ENCODE measurements around the gene DRICH1.
"Not testable (repeated sequence)": the region's sequence is repeated elsewhere in the genome, so short reads cannot be mapped to it uniquely, and the experiment has no call there.

DRICH1 gene

GRCh38 chr22:23598805-23599518, 33.2 kb downstream of the DRICH1 start:
- DNase-seq (ENCODE audit: low read depth), result no peak

GRCh38 chr22:23597576-23598268, 34.4 kb downstream of the DRICH1 start:
- DNase-seq (ENCODE audit: low read depth), result not testable (repeated sequence)

- not testable (repeated sequence) for DNase-seq (ENCODE audit: low read depth)
These were observed 36.2 kb downstream of the DRICH1 start for GRCh38 chr22:23595904-23596303.

DNA sequence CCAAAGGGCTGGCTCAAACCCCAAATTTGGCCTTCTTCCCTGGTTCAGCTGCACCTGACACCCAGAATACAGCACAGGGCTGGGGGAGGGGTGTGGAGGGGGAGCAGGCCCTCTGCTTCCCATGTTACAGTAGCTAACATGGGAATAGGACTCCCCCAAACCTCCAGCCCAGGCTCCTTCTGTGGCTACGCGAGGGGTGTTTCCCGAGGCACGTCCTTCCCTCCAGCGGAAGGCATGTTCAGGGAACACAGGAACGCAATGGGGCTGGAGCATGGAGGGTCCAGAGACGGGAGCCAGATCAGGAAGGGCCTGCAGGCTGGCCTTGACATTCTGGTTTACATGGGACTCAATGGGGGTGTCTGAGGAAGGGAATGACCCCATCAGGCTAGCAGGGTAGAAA, 40.3 kb downstream of the DRICH1 start:
- DNase-seq (ENCODE audit: low read depth), result no peak

GRCh38 chr22:23591201-23591791, 40.8 kb downstream of the DRICH1 start:
- DNase-seq (ENCODE audit: low read depth), result peak; percentile 60

GRCh38 chr22:23583836-23584235, 48.3 kb downstream of the DRICH1 start:
- no peak for DNase-seq (ENCODE audit: low read depth)

GRCh38 chr22:23583153-23583552, 49.0 kb downstream of the DRICH1 start:
- no peak for DNase-seq (ENCODE audit: low read depth)

- no peak for DNase-seq (ENCODE audit: low read depth)
These were observed 50.9 kb downstream of the DRICH1 start for GRCh38 chr22:23581260-23581650.

- no peak for DNase-seq (ENCODE audit: low read depth)
These were observed 51.4 kb downstream of the DRICH1 start for GRCh38 chr22:23580576-23581259.

GRCh38 chr22:23579870-23580575, 52.1 kb downstream of the DRICH1 start, which contains the start of gene IGLL1:
IGLL1 (minus strand) TSS chr22:23580290; CDS start chr22:23580190, 100 bp downstream.
- no peak for DNase-seq (ENCODE audit: low read depth)

- no peak for DNase-seq (ENCODE audit: low read depth)
These were observed 52.8 kb downstream of the DRICH1 start for GRCh38 chr22:23579280-23579679.

- DNase-seq (ENCODE audit: low read depth), result no peak
These were observed 53.8 kb downstream of the DRICH1 start for GRCh38 chr22:23578306-23578705.

DNA sequence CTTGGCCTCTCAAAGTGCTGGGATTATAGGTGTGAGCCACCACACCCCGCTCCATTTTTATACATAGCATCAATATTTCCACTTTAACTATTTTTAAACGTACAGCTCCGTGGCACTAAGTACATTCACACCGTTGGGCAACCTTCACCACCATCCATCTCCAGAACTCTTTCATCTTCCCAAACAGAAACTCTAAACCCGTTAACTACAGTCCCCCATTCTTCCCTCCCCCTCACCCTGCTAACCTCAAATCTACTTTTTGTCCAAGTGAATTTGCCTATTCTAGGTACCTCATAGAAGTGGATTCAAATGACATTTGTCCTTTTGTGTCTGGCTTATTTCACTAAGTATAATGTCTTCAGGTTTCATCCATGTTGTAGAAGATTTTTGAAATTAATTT, 55.4 kb downstream of the DRICH1 start:
- DNase-seq (ENCODE audit: low read depth), result no peak

- DNase-seq (ENCODE audit: low read depth), result no peak
These were observed 56.5 kb downstream of the DRICH1 start for GRCh38 chr22:23575601-23576000.

- DNase-seq (ENCODE audit: low read depth), result no peak
These were observed 57.2 kb downstream of the DRICH1 start for GRCh38 chr22:23574877-23575276.

- DNase-seq (ENCODE audit: low read depth), result no peak
These were observed 57.7 kb downstream of the DRICH1 start for GRCh38 chr22:23574371-23574811.

GRCh38 chr22:23573701-23574235, 58.4 kb downstream of the DRICH1 start:
- DNase-seq (ENCODE audit: low read depth), result not testable (repeated sequence)

DNA sequence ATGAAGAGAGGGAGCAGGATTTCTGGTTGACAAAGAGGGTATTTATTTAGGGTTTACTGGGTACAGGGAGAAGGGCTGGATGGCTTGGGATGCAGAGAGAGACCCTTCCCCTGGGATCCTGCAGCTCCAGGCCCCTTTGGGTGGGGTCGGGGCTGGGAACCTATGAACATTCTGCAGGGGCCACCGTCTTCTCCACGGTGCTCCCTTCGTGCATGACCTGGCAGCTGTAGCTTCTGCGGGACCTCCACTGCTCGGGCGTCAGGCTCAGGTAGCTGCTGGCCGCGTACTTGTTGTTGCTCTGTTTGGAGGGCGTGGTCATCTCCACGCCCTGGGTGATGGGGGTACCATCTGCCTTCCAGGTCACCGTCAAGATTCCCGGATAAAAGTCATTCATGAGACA, 59.0 kb downstream of the DRICH1 start:
- not testable (repeated sequence) for DNase-seq (ENCODE audit: low read depth)

DNA sequence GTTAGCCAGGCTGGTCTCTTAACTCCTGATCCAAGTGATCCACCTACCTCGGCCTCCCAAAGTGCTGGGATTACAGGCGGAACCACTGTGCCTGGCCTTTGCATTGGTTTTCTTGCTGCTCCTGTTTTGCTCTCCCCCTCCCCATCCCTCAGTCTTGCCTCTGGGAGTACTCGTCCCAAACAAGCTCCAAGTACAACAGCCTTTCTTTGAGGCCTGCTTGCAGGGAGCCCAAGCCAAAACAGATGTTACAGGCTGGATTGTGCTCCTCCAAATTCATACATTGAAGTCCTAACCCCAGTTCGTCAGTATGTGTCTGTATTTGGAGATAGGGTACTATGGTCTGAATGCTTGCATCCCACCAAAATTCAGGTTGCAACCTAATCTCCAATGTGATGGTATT, 60.6 kb downstream of the DRICH1 start:
- DNase-seq (ENCODE audit: low read depth), result no peak

DNA sequence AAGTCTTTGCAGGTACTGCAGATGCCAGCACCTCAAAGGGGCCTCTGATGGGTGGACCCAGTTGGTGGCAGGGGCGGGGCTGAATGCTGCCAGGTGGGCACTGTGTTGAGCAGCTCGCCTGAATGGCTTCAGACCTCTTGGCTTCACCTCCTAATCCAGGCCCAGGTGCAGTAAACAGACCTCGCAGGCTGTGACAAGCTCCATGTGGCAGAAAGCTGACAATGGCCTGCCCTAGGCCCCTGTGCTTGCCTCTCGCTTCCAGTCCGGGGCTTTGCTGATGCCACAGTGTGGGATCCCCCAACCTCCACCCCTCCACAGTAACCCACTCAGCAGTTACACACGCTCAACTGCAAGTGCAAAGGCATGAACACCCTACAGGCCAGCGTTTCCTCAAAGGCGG, 61.4 kb downstream of the DRICH1 start:
- DNase-seq (ENCODE audit: low read depth), result no peak

GRCh38 chr22:23569716-23570115, 62.4 kb downstream of the DRICH1 start:
- no peak for DNase-seq (ENCODE audit: low read depth)

DNA sequence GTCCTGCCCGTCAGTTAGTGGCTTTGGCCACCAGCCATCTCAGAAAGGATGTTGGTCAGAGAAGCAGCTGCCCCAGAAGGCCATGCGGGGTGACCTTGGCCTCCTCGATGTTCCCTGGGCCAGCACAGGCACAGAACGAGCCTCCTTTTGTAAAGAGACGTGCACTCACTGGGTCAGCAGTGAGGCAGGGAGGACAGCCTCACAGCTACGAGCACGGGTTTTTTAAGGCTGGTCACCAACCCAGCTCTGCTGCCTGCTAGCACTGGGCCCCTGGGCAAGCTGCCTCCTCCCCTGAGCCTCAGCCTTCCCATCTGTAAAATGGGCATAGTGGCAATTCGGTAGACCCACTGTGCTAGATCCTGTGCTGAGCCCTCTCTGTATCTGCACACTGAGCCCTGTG, 62.8 kb downstream of the DRICH1 start:
- no peak for DNase-seq (ENCODE audit: low read depth)

All from amniotic epithelial cell (primary cell).